ENCODE measurements around the gene ABCB1. TPM values are rescaled to one million over a fixed set of nuclear protein-coding genes. Genes with fewer than 3 reads are reported as not detected.
A peak's percentile ranks its signal among the peaks of the same experiment; 100 is the strongest.
"Not testable (repeated sequence)": the region's sequence is repeated elsewhere in the genome, so short reads cannot be mapped to it uniquely, and the experiment has no call there.

ABCB1 gene
- total and polyA plus RNA-seq, 10 of the 15 experiments (the other 5 are each of a cell fraction or from before 2014, with no cell fraction given): 0.40 to 13.9 (median 1.9) TPM

- SMC1A ChIA-PET (ENCODE audit: uncharacterized antibody, unreplicated experiment): interaction anchor here (0.6 to 1.6 kb wide), 9 partner anchors 23 to 1533 kb away, joined by 3 to 5 read pairs (median 3); no protein-coding TSS in a partner anchor
- in situ Hi-C loops (cut with MboI) (no loop called here), intact Hi-C loops (cut with micrococcal nuclease; ENCODE audit: unreplicated experiment) (loop anchor here (5.0 to 10.0 kb wide), 2 partner anchors 319 to 403 kb away; partner anchors contain the start of genes DBF4, DMTF1 and SLC25A40)
- POLR2A ChIA-PET: interaction anchor here (1.6 kb wide), 1 partner anchor 14 kb away, joined by 3 read pairs; no protein-coding TSS in a partner anchor
- H2AFZ ChIP-seq (ENCODE audit: control insufficient read depth, low read depth, low read length): no peak overlapping the region
- no peak overlapping the region for H3K4me3 ChIP-seq
- H3K4me2 ChIP-seq (ENCODE audit: control insufficient read depth, insufficient read depth): no peak overlapping the region
- RAD21 ChIA-PET (ENCODE audit: unreplicated experiment): interaction anchor here (1.1 to 1.7 kb wide), 3 partner anchors 56 to 403 kb away, joined by 3 to 5 read pairs (median 3); no protein-coding TSS in a partner anchor
- TF ChIP-seq GABPA (IDR thresholded peaks at IDR 0.05; ENCODE audit: low read depth) (no peak), SMARCA5 (IDR thresholded peaks at IDR 0.05) (no peak), BMI1 (IDR thresholded peaks at IDR 0.05; ENCODE audit: borderline replicate concordance) (no peak)
- FAIRE-seq (no peak), DNase-seq (ENCODE audit: low read depth, low spot score) (no peak), ATAC-seq (no peak)
- H3K27me3 ChIP-seq (replicated peaks in 1 of 2; ENCODE audit: control insufficient read depth in 2 of 2, insufficient read depth in 2 of 2, low read length in 1 of 2): no peaks in the 10 kb centered on the region
- H3K4me1 ChIP-seq (ENCODE audit: control insufficient read depth, insufficient read depth, low read length): peaks cover 12% of the 10 kb centered on the region
- no peaks in the 10 kb centered on the region for H4K20me1 ChIP-seq (ENCODE audit: control insufficient read depth, insufficient read depth)
- CTCF ChIA-PET: interaction anchor here (0.9 to 2.0 kb wide), 6 partner anchors 8 to 159 kb away, joined by 3 to 5 read pairs (median 4); no protein-coding TSS in a partner anchor
- no peaks in the 10 kb centered on the region for H3K36me3 ChIP-seq (ENCODE audit: control insufficient read depth in 2 of 2, insufficient read depth in 2 of 2, low read length in 1 of 2)
- BruUV-seq (replicated peaks): no TSS peak
- no peak overlapping the region for H3K27ac ChIP-seq (ENCODE audit: control insufficient read depth, insufficient read depth)
- no peaks in the 10 kb centered on the region for H3K9me3 ChIP-seq (replicated peaks; ENCODE audit: control insufficient read depth, insufficient read depth, low read length)
- WGBS (ENCODE audit: insufficient coverage, insufficient replicate concordance, low lambda C conversion rate, missing lambda C conversion rate): 89% methylated on average over 2 of the region's 2 CpGs
- no peak overlapping the region for H3K9ac ChIP-seq (ENCODE audit: control insufficient read depth, insufficient read depth, low read length)
- H3K79me2 ChIP-seq (ENCODE audit: control insufficient read depth, insufficient read depth, low read length): no peaks in the 10 kb centered on the region
Measured at GRCh38 chr7:87471473-87471872, 129.2 kb downstream of the ABCB1 start.

- DNase-seq (ENCODE audit: low read depth, low spot score); BruUV-seq (replicated peaks); H3K27ac ChIP-seq (ENCODE audit: control insufficient read depth, insufficient read depth); FAIRE-seq; H3K79me2 ChIP-seq (ENCODE audit: control insufficient read depth, insufficient read depth, low read length); H3K9ac ChIP-seq (ENCODE audit: control insufficient read depth, insufficient read depth, low read length); H3K9me3 ChIP-seq (replicated peaks; ENCODE audit: control insufficient read depth, insufficient read depth, low read length); H3K4me2 ChIP-seq (ENCODE audit: control insufficient read depth, insufficient read depth); intact Hi-C loops (cut with micrococcal nuclease; ENCODE audit: unreplicated experiment); CTCF ChIA-PET; H3K27me3 ChIP-seq (replicated peaks in 1 of 2; ENCODE audit: control insufficient read depth in 2 of 2, insufficient read depth in 2 of 2, low read length in 1 of 2); POLR2A ChIA-PET; H2AFZ ChIP-seq (ENCODE audit: control insufficient read depth, low read depth, low read length); ATAC-seq; H3K4me3 ChIP-seq; H4K20me1 ChIP-seq (ENCODE audit: control insufficient read depth, insufficient read depth); in situ Hi-C loops (cut with MboI); H3K4me1 ChIP-seq (ENCODE audit: control insufficient read depth, insufficient read depth, low read length); H3K36me3 ChIP-seq (ENCODE audit: control insufficient read depth in 2 of 2, insufficient read depth in 2 of 2, low read length in 1 of 2): not testable (repeated sequence)
- 0 out of 2 replicates have a peak, but pooled peaks have one; percentile 25 for TF ChIP-seq ATF7 (IDR thresholded peaks at IDR 0.05; ENCODE audit: low read depth)
- TF ChIP-seq DPF2 (IDR thresholded peaks at IDR 0.05): 0 out of 2 replicates have a peak, but pooled peaks have one; percentile 29
- TF ChIP-seq IKZF2 (IDR thresholded peaks at IDR 0.05): peak; percentile 67 to 69
- peak; percentile 63; the same call in 1 of the 2 replicates for TF ChIP-seq MTA2 (IDR thresholded peaks at IDR 0.05; ENCODE audit: low read depth)
- RAD21 ChIA-PET (ENCODE audit: unreplicated experiment): interaction anchor here (0.6 kb wide), 1 partner anchor 127 kb away, joined by 3 read pairs; no protein-coding TSS in a partner anchor
- SMC1A ChIA-PET (ENCODE audit: uncharacterized antibody, unreplicated experiment): interaction anchor here (1.1 kb wide), 1 partner anchor 52 kb away, joined by 3 read pairs; no protein-coding TSS in a partner anchor
Measured at GRCh38 chr7:87469204-87469603, 131.5 kb downstream of the ABCB1 start.

- H2AFZ ChIP-seq (ENCODE audit: control insufficient read depth, low read depth, low read length); ATAC-seq; H3K27ac ChIP-seq (ENCODE audit: control insufficient read depth, insufficient read depth); H3K4me1 ChIP-seq (ENCODE audit: control insufficient read depth, insufficient read depth, low read length); H4K20me1 ChIP-seq (ENCODE audit: control insufficient read depth, insufficient read depth); SMC1A ChIA-PET (ENCODE audit: uncharacterized antibody, unreplicated experiment); FAIRE-seq; H3K4me3 ChIP-seq; in situ Hi-C loops (cut with MboI); H3K79me2 ChIP-seq (ENCODE audit: control insufficient read depth, insufficient read depth, low read length); H3K9me3 ChIP-seq (replicated peaks; ENCODE audit: control insufficient read depth, insufficient read depth, low read length); H3K4me2 ChIP-seq (ENCODE audit: control insufficient read depth, insufficient read depth); POLR2A ChIA-PET; BruUV-seq (replicated peaks); H3K36me3 ChIP-seq (ENCODE audit: control insufficient read depth in 2 of 2, insufficient read depth in 2 of 2, low read length in 1 of 2); H3K9ac ChIP-seq (ENCODE audit: control insufficient read depth, insufficient read depth, low read length); DNase-seq (ENCODE audit: low read depth, low spot score); CTCF ChIA-PET; H3K27me3 ChIP-seq (replicated peaks in 1 of 2; ENCODE audit: control insufficient read depth in 2 of 2, insufficient read depth in 2 of 2, low read length in 1 of 2); intact Hi-C loops (cut with micrococcal nuclease; ENCODE audit: unreplicated experiment); RAD21 ChIA-PET (ENCODE audit: unreplicated experiment): not testable (repeated sequence)
- WGBS (ENCODE audit: insufficient coverage, insufficient replicate concordance, low lambda C conversion rate, missing lambda C conversion rate): 66% methylated on average over 6 of the region's 7 CpGs
Measured at GRCh38 chr7:87465534-87465880, 135.2 kb downstream of the ABCB1 start.

All from GM12878 (cell line).